D721Med (cell line): ENCODE data around the gene CELF1.

Experiments used
- DNase-seq: peaks from one replicate; pipeline ENCODE4 v3.0.0; 2011; ENCODE audit warnings: low spot score; ENCODE audit not compliant: insufficient read length
- FAIRE-seq: peaks from 2 replicates; lab custom pipeline; 2011; peaks lifted over from hg19 to GRCh38; lab: Jason Lieb, UNC
- TF ChIP-seq, protein P1 (sequence below): IDR thresholded peaks from 2 replicates; pipeline ENCODE4 v1.5.1; 2012; ENCODE audit warnings: mild to moderate bottlenecking, control low read depth; ENCODE audit not compliant: insufficient read depth; ENCODE audit errors: missing control alignments

Gene CELF1

GRCh38 chr11:47507563-47508239 lies 45.2 kb downstream of the CELF1 start:
- no peak for DNase-seq
- TF ChIP-seq, protein P1, sequence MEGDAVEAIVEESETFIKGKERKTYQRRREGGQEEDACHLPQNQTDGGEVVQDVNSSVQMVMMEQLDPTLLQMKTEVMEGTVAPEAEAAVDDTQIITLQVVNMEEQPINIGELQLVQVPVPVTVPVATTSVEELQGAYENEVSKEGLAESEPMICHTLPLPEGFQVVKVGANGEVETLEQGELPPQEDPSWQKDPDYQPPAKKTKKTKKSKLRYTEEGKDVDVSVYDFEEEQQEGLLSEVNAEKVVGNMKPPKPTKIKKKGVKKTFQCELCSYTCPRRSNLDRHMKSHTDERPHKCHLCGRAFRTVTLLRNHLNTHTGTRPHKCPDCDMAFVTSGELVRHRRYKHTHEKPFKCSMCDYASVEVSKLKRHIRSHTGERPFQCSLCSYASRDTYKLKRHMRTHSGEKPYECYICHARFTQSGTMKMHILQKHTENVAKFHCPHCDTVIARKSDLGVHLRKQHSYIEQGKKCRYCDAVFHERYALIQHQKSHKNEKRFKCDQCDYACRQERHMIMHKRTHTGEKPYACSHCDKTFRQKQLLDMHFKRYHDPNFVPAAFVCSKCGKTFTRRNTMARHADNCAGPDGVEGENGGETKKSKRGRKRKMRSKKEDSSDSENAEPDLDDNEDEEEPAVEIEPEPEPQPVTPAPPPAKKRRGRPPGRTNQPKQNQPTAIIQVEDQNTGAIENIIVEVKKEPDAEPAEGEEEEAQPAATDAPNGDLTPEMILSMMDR = no peak
- FAIRE-seq = no peak

DNA sequence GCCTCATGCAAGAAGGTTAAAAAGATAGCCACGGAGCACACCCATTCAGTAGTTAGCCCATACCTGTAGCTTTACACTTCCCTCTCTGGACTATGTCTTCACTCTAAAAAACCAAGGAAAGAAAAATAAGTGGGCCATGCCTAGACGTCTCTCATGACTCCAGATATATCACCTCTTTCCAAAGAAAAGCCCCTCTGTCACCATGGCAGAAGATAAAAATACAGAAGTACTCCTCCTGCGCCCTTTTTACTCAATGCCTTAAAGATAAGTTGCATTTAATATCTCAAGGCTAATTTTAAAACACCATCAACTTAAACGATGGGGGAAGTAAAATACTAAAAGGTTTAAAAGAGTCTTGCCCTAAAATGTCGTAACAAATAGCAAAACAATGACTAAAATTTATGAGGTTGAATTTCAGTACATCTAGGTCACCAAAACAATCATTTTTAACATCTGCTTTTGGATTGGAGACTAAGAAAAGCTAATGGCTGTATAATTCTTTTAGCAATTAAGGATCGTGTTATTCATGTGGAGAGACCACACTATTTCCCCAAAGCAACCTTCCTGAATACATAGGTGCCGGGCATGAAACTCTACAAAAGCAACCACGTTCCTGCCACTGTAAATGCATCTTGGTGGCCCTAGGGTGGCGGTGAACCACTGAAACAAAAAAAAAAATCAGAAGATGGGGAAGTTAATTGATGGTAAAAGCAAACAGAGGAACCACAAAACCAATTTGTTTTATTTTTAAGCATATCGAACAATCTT lies 46.0 kb downstream of the CELF1 start:
- DNase-seq (no peak), FAIRE-seq (no peak)
- TF ChIP-seq, protein P1 = no peak

DNA sequence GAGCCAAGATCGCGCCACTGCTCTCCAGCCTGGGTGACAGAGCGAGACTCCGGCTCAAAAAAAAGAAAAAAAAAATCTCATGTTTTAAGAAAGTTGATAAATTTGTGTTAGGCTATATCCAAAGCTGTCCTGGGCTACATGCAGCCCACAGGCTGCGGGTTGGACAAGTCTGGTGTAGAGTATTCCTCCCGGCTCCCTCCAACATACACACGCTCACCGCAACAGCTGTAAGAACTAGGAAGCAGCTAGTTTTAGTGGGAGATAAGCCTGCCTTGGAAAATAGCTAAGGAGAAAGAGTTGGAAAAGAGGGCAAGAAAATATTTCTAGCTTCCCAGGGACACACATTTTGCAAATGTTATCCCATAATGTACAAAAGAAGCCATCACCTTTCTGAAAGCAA lies 46.6 kb downstream of the CELF1 start:
- TF ChIP-seq, protein P1 = no peak
- DNase-seq (no peak), FAIRE-seq (no peak)

GRCh38 chr11:47504910-47505309 lies 48.0 kb downstream of the CELF1 start:
- DNase-seq (no peak), FAIRE-seq (no peak)
- TF ChIP-seq, protein P1 = no peak

GRCh38 chr11:47503227-47503626 lies 49.7 kb downstream of the CELF1 start:
- FAIRE-seq (no peak), DNase-seq (no peak)
- TF ChIP-seq, protein P1 = no peak

- DNase-seq = no peak
- no peak for FAIRE-seq
- TF ChIP-seq, protein P1 = no peak
Measured at GRCh38 chr11:47502767-47503166, 50.2 kb downstream of the CELF1 start.

DNA sequence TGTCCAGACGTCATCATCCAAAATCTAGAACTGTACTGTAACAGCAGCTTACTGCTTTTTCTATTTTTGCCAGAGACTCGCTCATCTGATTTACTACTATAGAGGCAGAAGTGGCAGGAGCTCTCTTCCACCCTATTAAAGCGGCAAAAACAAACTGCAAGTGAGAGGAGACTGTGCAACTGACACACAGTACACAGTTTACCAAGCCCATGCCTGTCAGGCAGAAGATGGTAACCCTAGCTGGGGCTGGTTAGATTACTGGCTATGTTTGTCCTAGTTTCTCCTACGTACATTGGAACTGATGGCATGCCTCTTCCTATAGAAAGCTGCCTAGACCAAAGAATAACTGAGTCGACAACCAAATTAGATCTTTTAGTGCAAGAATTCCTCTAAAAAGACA lies 51.8 kb downstream of the CELF1 start:
- DNase-seq = no peak
- TF ChIP-seq, protein P1 = no peak
- no peak for FAIRE-seq
